GM10248 (cell line): Measurements from ENCODE around the gene ADGRA1.
"Not testable (repeated sequence)": the region's sequence is repeated elsewhere in the genome, so short reads cannot be mapped to it uniquely, and the experiment has no call there.

Experiments
- CTCF ChIA-PET: fragments of 300-600 bp; sonication (Branson Sonifier 250); formaldehyde crosslinking; extraction: SDS; loops from one replicate; lab custom pipeline; 2021; ENCODE audit warnings: antibody characterized with exemption; lab: Yijun Ruan, JAX
- POLR2A ChIA-PET: fragments of 350-650 bp; sonication (Branson Sonifier 250); formaldehyde crosslinking; extraction: SDS; loops from one replicate; lab custom pipeline; 2020; ENCODE audit warnings: antibody characterized with exemption; lab: Yijun Ruan, JAX
- DNase-seq: peaks from one replicate; pipeline ENCODE4 v3.0.0; 2012; ENCODE audit errors: extremely low spot score
- TF ChIP-seq, protein P1 (sequence below): IDR thresholded peaks from 2 replicates; pipeline ENCODE4 v1.5.1; 2012; ENCODE audit warnings: mild to moderate bottlenecking, low read depth; ENCODE audit errors: extremely low read depth, missing control alignments, control extremely low read depth

ADGRA1 gene

GRCh38 chr10:133047526-133048123, 40.1 kb upstream of the ADGRA1 start:
- POLR2A ChIA-PET = no interaction called here
- no peak for DNase-seq
- CTCF ChIA-PET = no interaction called here
- TF ChIP-seq, protein P1, sequence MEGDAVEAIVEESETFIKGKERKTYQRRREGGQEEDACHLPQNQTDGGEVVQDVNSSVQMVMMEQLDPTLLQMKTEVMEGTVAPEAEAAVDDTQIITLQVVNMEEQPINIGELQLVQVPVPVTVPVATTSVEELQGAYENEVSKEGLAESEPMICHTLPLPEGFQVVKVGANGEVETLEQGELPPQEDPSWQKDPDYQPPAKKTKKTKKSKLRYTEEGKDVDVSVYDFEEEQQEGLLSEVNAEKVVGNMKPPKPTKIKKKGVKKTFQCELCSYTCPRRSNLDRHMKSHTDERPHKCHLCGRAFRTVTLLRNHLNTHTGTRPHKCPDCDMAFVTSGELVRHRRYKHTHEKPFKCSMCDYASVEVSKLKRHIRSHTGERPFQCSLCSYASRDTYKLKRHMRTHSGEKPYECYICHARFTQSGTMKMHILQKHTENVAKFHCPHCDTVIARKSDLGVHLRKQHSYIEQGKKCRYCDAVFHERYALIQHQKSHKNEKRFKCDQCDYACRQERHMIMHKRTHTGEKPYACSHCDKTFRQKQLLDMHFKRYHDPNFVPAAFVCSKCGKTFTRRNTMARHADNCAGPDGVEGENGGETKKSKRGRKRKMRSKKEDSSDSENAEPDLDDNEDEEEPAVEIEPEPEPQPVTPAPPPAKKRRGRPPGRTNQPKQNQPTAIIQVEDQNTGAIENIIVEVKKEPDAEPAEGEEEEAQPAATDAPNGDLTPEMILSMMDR = no peak

GRCh38 chr10:133048266-133048665, 39.5 kb upstream of the ADGRA1 start:
- ChIA-PET CTCF (no interaction called here), POLR2A (no interaction called here)
- TF ChIP-seq, protein P1 = no peak
- no peak for DNase-seq

DNA sequence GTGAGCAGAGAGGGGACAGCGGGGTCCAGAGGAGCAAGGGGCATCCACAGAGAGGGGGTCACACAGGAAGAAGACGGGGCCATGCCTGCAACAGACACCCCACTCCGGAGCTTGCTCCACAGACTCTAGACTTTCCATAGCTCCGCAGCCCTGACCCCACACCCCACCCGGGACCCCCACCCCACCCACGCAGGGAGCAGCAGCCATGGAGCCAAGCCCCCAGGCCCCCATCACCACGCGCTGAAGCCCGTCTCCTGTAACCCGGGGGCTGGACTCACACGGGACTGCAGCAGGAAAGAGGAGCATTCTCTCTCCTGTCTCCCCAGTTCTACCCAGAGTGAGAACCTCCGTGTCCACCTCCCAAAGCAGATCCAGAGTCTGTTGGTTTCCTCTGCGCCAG, 38.8 kb upstream of the ADGRA1 start:
- ChIA-PET POLR2A (no interaction called here), CTCF (no interaction called here)
- DNase-seq = no peak
- TF ChIP-seq, protein P1 = no peak

DNA sequence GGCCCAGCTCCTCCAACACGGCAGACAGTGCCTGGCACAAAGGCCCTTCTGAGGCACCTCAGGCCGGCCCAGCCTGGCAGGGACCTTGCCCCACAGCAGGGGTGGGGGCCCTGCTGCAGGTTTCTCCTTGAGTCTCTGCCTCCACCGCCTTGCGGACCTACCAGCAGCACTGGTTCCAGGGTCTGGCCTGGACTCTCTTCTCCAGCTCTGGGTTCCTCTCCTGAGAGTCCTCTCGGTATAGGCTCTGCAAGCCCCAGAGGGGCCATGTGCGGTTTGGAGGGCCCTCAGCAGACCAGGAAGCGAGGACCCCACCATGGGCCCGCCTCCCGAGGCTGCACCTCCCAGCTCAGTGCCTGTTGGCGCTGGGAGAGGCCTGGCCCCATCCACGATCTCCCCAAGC, 38.1 kb upstream of the ADGRA1 start:
- POLR2A ChIA-PET = no interaction called here
- TF ChIP-seq, protein P1 = no peak
- no peak for DNase-seq

GRCh38 chr10:133050371-133050770, 37.4 kb upstream of the ADGRA1 start:
- CTCF ChIA-PET = no interaction called here
- TF ChIP-seq, protein P1 = no peak
- POLR2A ChIA-PET = no interaction called here
- no peak for DNase-seq

More for the DNA sequence above, 38.1 kb upstream of the ADGRA1 start:
- CTCF ChIA-PET = no interaction called here

- POLR2A ChIA-PET = no interaction called here
- CTCF ChIA-PET = no interaction called here
- no peak for DNase-seq
- TF ChIP-seq, protein P1 = no peak
Observed at GRCh38 chr10:133052076-133052475, 35.6 kb upstream of the ADGRA1 start.

- DNase-seq, POLR2A ChIA-PET: not testable (repeated sequence)
- CTCF ChIA-PET = interaction anchor here (1.0 kb wide), 1 partner anchor 14 kb away, joined by 3 read pairs; no protein-coding TSS in a partner anchor
Observed at GRCh38 chr10:133053527-133054133, 34.1 kb upstream of the ADGRA1 start.
